COLO829 (cell line): ENCODE measurements around the gene SEC61B.
A peak's percentile ranks its signal among the peaks of the same experiment; 100 is the strongest.

Source experiments
- DNase-seq: peaks from one replicate; pipeline ENCODE4 v3.0.0; 2012; ENCODE audit warnings: low spot score

The SEC61B gene

GRCh38 chr9:99221621-99222415 lies at the start of gene SEC61B, which contains the start of gene ALG2:
Gene SEC61B, plus strand, starts transcription at chr9:99222282. Its CDS starts 82 bp downstream, at chr9:99222364.
Gene ALG2, minus strand, starts transcription at chr9:99221942. Its CDS starts 48 bp downstream, at chr9:99221894.
- peak; percentile 90 for DNase-seq

DNA sequence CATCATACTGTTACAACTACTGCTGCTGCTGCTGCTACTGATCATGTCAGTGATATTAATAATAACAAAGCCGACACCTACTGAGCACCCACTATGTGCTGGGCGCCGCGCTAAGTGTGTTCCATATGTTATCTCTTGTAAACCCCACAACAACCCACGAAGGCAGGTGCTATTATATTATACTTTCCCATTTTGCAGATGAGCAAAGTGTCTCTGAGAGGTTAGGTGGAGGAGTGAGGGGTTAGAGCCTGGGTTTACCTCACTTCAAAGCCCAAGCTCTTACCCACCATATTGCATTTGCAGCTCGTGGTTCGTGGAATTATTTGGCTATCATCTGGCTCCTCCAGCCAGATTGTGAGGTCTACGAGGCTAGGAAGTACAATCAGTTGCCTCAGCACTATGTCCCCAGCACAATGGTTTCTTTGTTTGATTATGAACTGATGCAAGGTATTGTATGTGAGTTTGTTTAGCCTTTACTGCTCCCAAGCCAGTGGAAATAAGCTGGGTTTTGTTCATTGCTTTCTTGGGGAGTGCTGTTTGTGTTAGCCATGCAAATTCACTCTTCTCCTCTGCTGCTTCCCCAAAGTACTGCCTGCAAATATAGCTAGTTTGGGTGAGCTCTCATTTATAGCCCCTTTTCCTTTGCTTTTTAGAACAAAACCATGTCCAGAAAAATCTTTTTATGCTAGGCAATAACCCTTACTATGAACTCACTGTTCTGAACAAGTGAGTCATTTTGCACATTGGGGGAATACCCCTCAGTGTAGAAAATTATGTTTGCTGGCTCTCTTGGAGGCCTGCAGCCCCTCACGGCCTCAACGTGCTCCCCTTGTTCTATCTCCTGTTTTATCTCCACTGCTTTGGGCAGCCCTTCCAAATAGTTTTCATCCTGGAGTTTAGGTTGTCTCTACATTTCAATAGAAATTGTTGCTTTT lies 48.2 kb upstream of the SEC61B start:
- peak; percentile 90 for DNase-seq

DNA sequence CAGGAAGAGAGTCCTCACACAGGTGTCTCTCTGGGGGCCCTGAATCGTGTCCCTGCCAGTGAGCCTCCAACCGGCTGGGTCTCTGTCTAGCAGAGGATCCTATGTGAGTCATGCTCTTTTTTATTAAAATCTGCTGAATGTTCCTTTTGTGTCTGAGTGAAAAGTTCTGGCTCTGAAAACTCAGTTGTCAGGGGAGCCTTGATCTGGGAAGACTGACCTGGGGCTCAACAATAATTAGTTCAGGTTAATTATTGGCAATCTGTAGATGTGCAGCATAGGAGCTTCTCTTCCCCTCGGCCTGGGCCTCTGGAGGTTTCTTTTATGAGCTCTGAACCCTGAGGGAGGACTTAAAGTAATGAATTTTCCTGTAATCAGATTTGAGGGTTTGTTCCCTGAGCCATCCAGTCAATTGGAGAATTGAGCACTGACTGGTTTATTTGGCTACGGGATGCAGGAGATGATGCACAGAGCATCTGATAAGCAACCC lies 45.5 kb upstream of the SEC61B start:
- DNase-seq = peak; percentile 50

- no peak for DNase-seq
Measured at GRCh38 chr9:99177576-99178366, 44.3 kb upstream of the SEC61B start.

DNA sequence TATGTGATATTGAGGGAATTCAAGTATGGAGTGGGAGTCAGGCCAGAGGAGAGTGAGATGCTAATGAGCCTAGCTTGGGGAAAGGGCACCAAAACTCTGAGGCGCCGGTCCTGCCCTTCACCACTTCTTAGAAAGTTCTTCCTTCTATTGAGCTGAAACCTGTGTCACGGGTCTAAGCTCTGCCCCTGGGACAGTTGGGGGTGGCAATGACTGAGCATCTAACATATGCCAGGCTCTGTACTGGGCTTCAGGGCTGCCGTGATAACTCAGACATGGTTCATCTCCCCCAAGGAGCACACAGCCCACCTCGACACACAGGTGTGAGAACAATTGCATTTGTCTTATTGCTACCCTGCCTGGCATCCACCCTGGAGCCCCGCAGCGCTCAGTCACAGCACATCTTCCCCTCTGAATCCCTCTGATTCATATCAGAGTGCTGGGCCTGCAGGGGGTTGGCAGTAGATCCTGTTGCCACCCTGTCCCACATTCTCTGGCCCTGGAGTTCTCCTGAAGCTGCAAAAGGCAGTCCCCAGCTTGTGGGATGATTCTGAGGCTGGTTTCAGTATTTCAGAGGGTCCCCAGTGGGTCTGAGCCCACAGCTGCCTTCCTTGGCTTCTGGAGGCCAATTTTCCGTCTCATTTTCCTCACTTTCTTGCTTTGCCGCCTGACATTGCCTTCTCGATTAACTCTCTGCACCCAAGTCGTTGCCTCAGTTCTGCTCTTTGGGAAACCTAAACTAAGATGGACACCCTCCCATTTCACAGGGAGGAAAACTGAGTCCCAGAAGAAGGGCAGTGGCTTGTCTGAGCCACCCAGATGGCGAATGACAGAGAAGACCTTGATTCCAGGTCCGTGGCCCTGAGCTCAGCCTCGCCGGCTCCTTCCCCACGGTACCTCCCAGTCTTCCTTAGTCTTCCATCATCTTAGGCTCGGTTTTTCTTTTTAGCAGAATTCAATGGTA lies 42.9 kb upstream of the SEC61B start:
- DNase-seq = no peak

GRCh38 chr9:99180199-99180598 lies 41.9 kb upstream of the SEC61B start:
- DNase-seq = no peak

DNA sequence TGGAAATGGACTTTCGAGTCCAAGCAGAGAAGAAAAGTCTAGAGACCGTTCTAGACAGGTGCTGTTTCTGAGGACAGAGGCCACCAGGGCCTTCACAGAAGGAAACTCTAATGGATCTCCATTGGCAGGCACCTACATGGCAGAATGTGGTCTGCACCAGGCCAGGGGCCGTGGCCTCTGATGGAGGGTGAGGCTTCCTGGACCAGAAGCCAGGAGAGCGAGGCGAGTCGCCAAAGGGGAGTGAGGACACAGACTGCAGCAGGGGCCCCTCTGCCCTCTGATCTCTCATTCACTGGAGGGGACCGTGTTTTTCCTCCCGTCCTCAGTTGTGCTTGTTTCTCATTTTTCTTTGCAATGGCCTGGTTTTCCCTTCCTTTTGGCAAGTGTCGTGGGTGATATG lies 41.4 kb upstream of the SEC61B start:
- no peak for DNase-seq

DNA sequence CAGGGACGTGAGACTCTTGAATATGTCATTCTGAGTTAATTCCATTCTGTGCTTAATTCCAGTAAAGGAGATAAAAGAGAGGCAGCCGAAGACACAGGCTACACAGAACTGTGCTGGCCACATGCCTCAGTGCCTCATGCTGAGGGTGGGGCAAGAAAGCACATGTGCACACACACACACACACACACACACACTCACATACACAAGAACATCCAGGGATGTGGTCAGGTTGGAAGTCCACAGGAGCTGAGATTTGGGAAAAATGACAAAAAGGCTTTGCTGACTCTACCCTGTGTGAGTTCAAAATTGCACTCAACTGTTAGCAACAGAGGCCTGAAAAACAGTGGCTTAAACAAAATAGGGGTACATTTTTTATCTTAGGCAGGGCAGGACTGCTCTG lies 40.9 kb upstream of the SEC61B start:
- no peak for DNase-seq

- no peak for DNase-seq
Measured at GRCh38 chr9:99181621-99182020, 40.5 kb upstream of the SEC61B start.

GRCh38 chr9:99182356-99182755 lies 39.7 kb upstream of the SEC61B start:
- DNase-seq = no peak

DNA sequence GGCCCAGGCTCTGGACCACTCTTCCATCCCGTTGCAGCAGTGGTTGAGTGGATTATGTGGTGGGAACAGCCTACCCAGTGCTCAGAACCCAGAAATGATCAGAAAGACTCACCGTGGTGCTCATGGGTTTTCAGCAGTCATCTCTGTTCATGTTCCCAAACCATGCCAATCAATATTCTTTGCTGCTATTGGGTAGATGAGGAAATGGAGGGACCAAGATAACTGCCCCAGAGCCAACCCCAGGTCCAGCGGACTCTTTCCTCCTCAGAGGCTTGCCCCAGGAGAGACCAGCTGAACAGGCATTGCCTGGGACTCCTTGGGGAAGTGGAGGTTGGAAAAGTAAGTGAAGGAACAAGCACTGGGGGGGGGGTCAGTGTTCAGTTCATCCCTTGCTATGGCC lies 38.5 kb upstream of the SEC61B start:
- no peak for DNase-seq

DNA sequence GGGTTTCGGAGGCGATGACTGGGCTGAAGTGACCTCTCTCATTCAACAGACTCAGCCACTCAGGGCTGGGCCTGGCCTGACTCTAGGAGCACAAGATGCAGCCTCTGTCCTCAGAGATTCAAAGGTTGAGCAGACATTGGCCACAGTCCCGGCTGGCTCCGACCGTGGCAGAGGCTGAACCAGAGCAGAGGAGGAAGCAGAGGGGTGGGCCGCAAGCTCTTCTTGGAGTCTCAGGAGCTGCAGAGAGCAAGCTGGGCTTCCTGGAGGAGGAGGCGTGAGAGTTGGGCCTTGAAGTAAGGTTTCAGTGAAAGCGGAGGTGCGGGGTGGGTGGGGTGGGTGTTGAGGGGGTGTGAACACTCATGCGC lies 38.0 kb upstream of the SEC61B start:
- DNase-seq = no peak

GRCh38 chr9:99184475-99185347 lies 37.4 kb upstream of the SEC61B start:
- DNase-seq = peak; percentile 98

GRCh38 chr9:99185348-99185632 lies 36.8 kb upstream of the SEC61B start:
- DNase-seq = no peak

- no peak for DNase-seq
Measured at GRCh38 chr9:99185934-99186333, 36.1 kb upstream of the SEC61B start.

- no peak for DNase-seq
Measured at GRCh38 chr9:99187311-99187710, 34.8 kb upstream of the SEC61B start.

- DNase-seq = no peak
Measured at GRCh38 chr9:99189186-99189585, 32.9 kb upstream of the SEC61B start.

DNA sequence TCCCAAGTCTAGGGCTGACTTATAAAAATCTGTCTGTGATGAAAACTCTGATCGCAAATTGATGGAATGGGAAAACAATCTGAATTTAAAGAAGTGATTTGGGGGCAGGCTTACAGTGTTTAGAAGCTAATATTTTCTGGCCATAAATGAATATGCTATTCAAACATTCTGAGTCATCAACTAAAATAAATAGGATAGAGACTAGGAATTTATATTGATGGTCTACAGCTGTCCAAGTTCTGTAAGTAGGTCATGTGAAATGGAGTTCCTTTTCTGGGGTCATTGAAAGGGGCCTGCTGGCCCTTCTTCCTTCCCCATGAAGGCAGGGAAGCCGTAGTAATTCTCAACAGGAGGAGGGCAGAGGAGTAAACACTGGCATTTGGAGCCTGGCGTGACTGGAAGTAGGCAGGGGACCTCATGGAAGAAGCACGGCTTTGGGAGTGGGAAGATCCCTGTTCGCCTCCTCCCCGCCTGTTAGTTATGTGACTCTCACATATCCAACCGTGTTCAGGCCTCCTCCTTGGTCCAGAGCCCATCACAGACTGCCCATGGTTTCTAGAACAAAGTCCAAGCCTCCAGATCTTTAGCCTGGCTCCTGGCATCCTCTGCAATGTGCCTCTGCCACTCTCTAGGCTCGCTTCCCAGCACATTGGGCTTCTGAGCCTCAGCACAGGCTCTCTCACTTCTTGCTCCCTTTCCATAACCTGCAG lies 32.0 kb upstream of the SEC61B start:
- no peak for DNase-seq

- DNase-seq = no peak
Measured at GRCh38 chr9:99190597-99191283, 31.3 kb upstream of the SEC61B start.
